GM12872 (cell line): Measurements from ENCODE around the gene KCNK6.

ENCODE experiments used
- CTCF ChIP-seq: IDR thresholded peaks from 3 replicates; pipeline ENCODE4 v1.5.1; 2011; ENCODE audit warnings: low read depth, mild to moderate bottlenecking, low read length, moderate library complexity; ENCODE audit not compliant: insufficient read depth

The KCNK6 gene

GRCh38 chr19:38360351-38360750, 40.7 kb downstream of the KCNK6 start:
- TF ChIP-seq CTCF: no peak

- no peak for TF ChIP-seq CTCF
Observed at GRCh38 chr19:38360839-38361631, 41.4 kb downstream of the KCNK6 start.

- TF ChIP-seq CTCF: peak; percentile 19; the same call in 1 of the 3 replicates
Observed at GRCh38 chr19:38361633-38362075, 42.0 kb downstream of the KCNK6 start.

GRCh38 chr19:38362076-38362945, 42.7 kb downstream of the KCNK6 start:
- no peak for TF ChIP-seq CTCF

GRCh38 chr19:38367041-38367440, 47.4 kb downstream of the KCNK6 start:
- no peak for TF ChIP-seq CTCF

- no peak for TF ChIP-seq CTCF
Observed at GRCh38 chr19:38369584-38369983, 49.9 kb downstream of the KCNK6 start.

- no peak for TF ChIP-seq CTCF
Observed at GRCh38 chr19:38370299-38370698, 50.7 kb downstream of the KCNK6 start.
